HuH-7.5 (cell line): ENCODE results near the gene TXNDC2.

Source experiments
- DNase-seq: peaks from one replicate; pipeline ENCODE4 v3.0.0; 2011; ENCODE audit warnings: low spot score

The TXNDC2 gene

GRCh38 chr18:9931678-9932077 is 45.9 kb downstream of the TXNDC2 start:
- DNase-seq: no peak

- no peak for DNase-seq
These were observed 48.1 kb downstream of the TXNDC2 start for GRCh38 chr18:9933865-9934264.

GRCh38 chr18:9934274-9934673 is 48.5 kb downstream of the TXNDC2 start:
- no peak for DNase-seq
